ENCODE data around the gene MGAT4D.
"Not testable (repeated sequence)": the region's sequence is repeated elsewhere in the genome, so short reads cannot be mapped to it uniquely, and the experiment has no call there.

MGAT4D gene

GRCh38 chr4:140497747-140498636 is at the start of gene MGAT4D:
Gene MGAT4D, minus strand, starts transcription at chr4:140498293. Its CDS starts 71 bp downstream, at chr4:140498222.
- DNase-seq: no peak

- DNase-seq: no peak
Observed at GRCh38 chr4:140533951-140534480, 35.9 kb upstream of the MGAT4D start.

GRCh38 chr4:140529434-140529833 is 31.3 kb upstream of the MGAT4D start:
- no peak for DNase-seq

GRCh38 chr4:140523857-140524742 is 26.0 kb upstream of the MGAT4D start, which contains the start of gene ELMOD2:
Gene ELMOD2, plus strand, starts transcription at chr4:140524168. Its CDS starts 1,261 bp downstream, at chr4:140525429.
- peak; percentile 97 to 98 for DNase-seq

- DNase-seq: no peak
Observed at GRCh38 chr4:140523370-140523856, 25.3 kb upstream of the MGAT4D start.

GRCh38 chr4:140515423-140515822 is 17.3 kb upstream of the MGAT4D start:
- no peak for DNase-seq

GRCh38 chr4:140513765-140514164 is 15.7 kb upstream of the MGAT4D start:
- not testable (repeated sequence) for DNase-seq

GRCh38 chr4:140504261-140504660 is 6.2 kb upstream of the MGAT4D start:
- DNase-seq: no peak

- no peak for DNase-seq
Observed at GRCh38 chr4:140499391-140499790, 1.3 kb upstream of the MGAT4D start.

GRCh38 chr4:140497405-140497746 is 717 bp downstream of the MGAT4D start:
- no peak for DNase-seq

- no peak for DNase-seq
Observed at GRCh38 chr4:140485939-140486338, 12.2 kb downstream of the MGAT4D start.

GRCh38 chr4:140483445-140483844 is 14.6 kb downstream of the MGAT4D start:
- DNase-seq: no peak

- DNase-seq: no peak
Observed at GRCh38 chr4:140472156-140472555, 25.9 kb downstream of the MGAT4D start.

- DNase-seq: no peak
Observed at GRCh38 chr4:140469791-140470733, 28.0 kb downstream of the MGAT4D start.

GRCh38 chr4:140466146-140466545 is 31.9 kb downstream of the MGAT4D start:
- DNase-seq: no peak

GRCh38 chr4:140463614-140464013 is 34.5 kb downstream of the MGAT4D start:
- DNase-seq: no peak

GRCh38 chr4:140463182-140463581 is 34.9 kb downstream of the MGAT4D start:
- DNase-seq: no peak

- DNase-seq: no peak
Observed at GRCh38 chr4:140450352-140450751, 47.7 kb downstream of the MGAT4D start.

- DNase-seq: no peak
Observed at GRCh38 chr4:140448830-140449229, 49.3 kb downstream of the MGAT4D start.

- DNase-seq: no peak
Observed at GRCh38 chr4:140448162-140448561, 49.9 kb downstream of the MGAT4D start.

- DNase-seq: not testable (repeated sequence)
Observed at GRCh38 chr4:140444347-140444746, 53.7 kb downstream of the MGAT4D start.

- no peak for DNase-seq
Observed at GRCh38 chr4:140439644-140440142, 58.4 kb downstream of the MGAT4D start.

Data from CD4-positive, alpha-beta T cell treated with Interleukin-1 beta for 1 hour (primary cell).